Left ventricle myocardium superior (tissue), 1 donor: ENCODE results near the gene PTPRCAP. TPM values are rescaled to one million over a fixed set of nuclear protein-coding genes. Genes with fewer than 3 reads are reported as not detected.

Source experiments
- ATAC-seq: fragments of 200-7000 bp; cut with Tn5 transposase; one replicate; pipeline ENCODE4 v1.9.1; 2020; ENCODE audit warnings: mild to moderate bottlenecking, moderate library complexity
- DNase-seq: peaks from one replicate; pipeline ENCODE4 v3.0.0-alpha.2; 2020
- intact Hi-C: fragments of 100-400 bp; cut with micrococcal nuclease; formaldehyde crosslinking; loops from one replicate; pipeline ENCODE4 v1.11.0; 2022
- total RNA-seq: library from RNA; stranded (reverse); fragmentation: NEBNext Ultra II Directional; extraction: Animal tissue kit (Norgen Biotek cat#: 25700); gene quantifications from one replicate; pipeline ENCODE4 v1.2.1, GENCODE V29; 2021
- donor health status: DM: no; HTN: yes; CAD: no; lungs with severe emphysema.

Gene PTPRCAP
- total RNA-seq, 1 donor from 2014 or later, result 2.0 TPM

DNA sequence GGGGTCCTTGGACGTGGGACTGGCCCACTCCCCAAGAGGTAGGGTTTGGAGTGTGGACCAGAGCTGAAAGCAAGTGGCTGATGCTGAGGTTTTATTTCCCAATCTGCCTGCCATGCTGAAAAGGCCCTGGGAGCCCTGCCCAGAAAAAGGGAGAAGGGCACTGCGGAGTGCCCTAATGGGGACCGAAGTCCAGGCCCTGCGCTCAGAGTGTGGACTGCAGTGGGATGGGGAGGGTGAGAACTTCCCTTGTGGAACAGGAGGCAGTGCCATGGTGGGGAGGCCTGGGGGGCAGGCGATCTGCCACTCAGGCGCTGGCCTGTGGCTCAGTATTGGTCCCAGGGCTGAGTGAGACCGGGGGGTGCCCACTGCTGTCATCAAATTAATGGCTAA is 10.7 kb upstream of the PTPRCAP start:
- no peak for ATAC-seq
- intact Hi-C loops, result no loop called here
- no peak for DNase-seq

DNA sequence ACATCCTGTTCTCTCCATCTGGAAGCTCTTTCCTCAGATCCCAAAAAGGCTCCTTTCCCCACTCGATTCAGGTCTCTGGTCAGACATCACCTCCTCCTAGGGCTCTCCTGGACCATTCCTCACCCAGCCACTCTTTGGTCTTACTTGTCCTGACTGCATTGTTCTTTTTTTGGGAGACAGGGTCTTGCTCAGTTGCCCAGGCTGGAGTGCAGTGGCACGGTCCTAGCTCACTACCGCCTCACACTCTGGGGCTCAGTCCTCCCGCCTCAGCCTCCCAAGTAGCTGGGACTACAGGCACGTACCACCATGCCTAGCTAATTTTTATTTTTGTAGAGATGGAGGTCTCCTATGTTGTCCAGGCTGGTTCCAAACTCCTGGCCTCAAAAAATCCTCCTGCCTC is 8.0 kb upstream of the PTPRCAP start:
- DNase-seq, result no peak
- intact Hi-C loops, result no loop called here

DNA sequence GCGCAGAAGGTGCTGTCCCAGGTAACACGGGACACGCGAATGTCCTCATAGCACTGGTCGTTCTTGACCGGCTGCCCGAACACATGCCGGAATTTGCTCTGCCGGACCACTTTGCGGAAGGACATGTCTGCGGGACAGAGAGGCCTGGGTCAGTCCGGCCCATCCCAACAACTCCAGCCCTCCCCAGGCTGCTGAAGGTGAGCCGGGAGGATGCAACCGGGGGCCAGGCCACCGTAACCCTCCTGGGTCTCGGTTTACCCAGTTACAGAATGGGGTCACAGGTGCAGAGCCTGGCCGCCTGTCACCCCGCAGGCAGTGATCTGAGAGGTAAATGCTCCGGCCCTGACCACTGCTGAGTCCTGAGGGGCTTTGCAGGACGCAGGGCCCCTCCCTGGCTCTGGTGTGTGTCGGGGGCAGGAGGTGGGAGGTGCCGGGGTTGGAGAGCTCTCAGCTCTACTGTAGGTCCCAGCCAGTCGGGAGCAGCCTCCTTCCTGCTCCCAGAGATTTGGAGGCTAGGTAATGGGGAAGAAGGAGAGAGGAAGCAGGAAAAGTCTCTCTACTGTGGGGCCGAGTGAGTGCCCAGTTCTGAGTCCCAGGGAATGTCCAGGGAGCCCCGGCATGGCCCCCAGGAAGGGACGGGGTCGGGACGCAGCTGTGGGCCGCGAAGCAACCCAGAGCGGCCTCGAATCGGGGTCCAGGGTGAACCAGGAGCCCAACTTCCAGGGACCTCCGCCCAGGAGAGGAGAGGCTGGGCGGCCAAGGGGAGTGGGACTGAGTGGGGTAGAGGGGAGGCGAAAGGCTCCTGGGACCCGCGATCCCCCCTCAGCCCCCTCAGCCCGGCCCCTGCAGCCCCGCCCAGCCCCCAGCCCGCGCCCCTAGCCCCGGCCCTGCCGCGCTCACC is 5.3 kb upstream of the PTPRCAP start:
- DNase-seq (no peak), ATAC-seq (peak; percentile 1)
- intact Hi-C loops, result no loop called here

More for the DNA sequence above, 8.0 kb upstream of the PTPRCAP start:
- no peak for ATAC-seq

DNA sequence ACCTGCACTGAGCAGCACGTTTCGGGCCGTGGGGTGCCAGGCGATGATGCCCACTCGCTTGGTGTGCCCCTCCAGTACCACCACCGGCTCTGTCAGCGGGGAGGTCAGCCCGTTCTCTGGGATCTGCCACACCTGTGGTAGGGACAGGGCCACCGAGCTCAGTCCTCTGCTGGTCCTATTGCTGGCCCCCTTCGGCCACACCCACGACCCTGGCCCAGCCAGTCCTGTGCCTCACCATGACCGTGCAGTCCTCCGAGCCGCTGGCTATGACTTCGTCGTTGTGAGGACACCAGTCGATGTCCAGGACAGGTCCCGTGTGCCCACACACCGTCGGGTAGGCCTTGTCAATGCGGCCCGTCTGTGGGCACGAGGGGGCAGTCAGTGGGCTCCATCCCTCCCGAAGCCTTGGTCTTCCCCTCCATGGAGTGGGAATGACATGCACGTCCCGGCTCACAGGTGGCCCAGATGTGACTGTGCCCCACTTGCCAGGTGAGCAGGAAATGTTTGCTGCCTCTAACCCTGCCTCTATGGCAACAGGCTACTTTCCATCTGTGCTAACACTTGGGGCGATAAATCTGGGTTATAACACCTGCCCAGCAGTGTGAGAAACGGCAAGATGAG is 4.4 kb upstream of the PTPRCAP start:
- intact Hi-C loops, result no loop called here
- DNase-seq, result no peak

DNA sequence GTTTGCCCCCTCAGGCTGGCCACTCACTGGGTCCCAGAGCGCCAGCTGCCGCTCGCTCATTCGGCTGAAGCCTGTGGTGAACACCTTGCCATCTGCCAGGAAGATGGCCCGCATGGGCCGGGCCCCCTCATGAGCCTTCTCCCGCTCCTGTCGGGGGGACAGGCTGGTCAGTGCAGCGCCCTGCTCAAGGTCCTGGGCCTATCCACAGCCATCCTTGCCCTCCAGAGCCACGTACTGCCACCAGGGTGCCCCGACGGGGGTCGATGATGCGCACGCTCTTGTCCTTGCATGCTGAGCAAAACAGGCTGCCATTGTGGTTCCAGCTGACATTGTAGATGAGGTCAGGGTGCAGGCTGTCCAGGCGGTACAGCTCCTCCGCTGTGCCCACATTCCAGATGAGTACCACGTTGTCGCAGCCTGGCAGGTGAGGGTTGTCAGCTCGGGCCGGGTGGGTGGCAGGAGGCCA is 3.6 kb upstream of the PTPRCAP start:
- no peak for ATAC-seq
- DNase-seq, result no peak
- intact Hi-C loops, result no loop called here

More for the DNA sequence above, 4.4 kb upstream of the PTPRCAP start:
- no peak for ATAC-seq

DNA sequence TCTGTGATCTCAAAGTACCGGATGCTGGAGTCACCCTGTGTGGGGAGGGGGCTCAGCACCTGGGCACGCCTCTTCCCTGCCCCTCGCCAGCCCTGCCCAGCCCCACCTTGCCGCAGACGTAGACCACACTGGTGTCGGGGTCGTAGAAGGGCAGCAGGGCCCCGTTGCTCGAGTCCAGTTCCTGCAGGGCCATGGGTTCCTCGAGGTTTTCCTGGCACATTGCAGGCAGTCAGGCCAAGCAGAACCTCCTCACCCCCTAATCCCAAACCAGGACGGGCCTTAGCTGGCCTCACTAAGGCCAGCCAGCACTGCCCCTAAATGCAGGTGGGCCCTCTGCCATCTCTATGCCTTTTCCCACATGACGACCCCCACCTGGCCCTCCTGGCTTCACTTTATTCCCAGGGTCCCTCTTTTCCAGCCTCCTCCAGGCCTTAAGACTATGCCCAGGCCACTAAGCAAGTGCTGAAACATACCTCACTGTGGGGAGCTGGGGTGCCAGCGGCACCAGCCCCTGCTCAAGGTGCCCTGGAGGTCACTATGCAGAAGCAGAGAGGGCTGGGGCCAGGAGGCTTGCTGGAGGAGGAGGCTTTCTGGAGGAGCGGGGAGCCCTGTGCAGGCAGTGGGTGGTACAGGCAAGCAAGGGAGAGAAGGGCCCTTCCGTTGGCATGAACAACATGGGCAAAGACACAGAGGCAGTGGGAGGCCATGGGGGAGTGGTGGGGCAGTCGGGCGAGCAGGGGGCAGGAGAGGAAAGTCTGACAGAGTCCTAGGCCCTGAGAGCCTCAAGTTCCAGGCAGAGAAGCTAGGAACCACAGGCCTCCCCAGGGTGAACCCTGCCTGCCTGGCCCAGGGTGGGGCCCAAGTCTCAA is 3.0 kb upstream of the PTPRCAP start:
- intact Hi-C loops, result no loop called here

DNA sequence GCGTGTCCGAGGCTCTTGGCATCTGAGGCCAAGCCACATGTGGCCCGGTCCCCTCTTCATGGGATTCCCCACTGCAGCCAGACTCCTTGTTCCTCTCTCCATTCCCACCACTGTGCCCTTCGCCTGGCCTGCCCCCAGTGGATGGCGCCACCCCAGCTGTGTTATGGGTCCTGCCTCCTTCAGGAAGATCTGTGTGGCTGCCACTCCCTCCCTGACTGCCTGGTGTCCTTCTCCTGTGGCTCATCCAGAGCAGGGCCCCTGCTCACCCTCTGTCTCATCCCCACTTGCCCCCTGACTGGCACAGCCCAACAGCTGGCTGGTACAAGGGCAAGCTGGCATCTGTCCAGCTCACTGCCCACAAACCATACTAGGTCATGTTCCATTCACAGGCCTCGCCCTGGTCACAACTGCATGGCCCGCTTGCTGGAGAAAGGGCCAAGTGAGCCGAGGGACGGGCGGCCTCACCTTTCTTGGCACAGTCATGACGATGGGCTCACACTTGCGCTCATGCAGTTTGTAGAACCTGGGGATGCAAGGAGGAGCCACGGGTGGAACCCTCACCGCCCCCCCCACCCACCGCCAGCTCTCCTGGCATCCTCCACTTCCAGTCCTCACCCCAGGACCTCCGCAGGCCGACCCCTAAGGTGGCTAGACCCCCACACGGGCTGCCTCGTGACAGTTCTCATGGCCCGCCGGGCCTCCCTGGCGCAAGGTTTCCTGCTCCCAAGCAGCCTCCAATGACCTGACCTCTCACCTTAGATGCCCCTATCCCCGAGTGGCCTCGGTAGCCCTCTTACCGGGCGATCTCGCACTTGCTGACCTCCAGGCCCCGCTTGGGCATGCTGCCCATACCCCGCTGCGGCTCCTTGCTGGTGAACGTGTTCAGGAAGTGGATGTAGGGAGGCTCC is 2.1 kb upstream of the PTPRCAP start:
- peak; percentile 60 for DNase-seq
- no peak for ATAC-seq
- intact Hi-C loops, result no loop called here

More for the DNA sequence above, 3.0 kb upstream of the PTPRCAP start:
- no peak for DNase-seq
- no peak for ATAC-seq

DNA sequence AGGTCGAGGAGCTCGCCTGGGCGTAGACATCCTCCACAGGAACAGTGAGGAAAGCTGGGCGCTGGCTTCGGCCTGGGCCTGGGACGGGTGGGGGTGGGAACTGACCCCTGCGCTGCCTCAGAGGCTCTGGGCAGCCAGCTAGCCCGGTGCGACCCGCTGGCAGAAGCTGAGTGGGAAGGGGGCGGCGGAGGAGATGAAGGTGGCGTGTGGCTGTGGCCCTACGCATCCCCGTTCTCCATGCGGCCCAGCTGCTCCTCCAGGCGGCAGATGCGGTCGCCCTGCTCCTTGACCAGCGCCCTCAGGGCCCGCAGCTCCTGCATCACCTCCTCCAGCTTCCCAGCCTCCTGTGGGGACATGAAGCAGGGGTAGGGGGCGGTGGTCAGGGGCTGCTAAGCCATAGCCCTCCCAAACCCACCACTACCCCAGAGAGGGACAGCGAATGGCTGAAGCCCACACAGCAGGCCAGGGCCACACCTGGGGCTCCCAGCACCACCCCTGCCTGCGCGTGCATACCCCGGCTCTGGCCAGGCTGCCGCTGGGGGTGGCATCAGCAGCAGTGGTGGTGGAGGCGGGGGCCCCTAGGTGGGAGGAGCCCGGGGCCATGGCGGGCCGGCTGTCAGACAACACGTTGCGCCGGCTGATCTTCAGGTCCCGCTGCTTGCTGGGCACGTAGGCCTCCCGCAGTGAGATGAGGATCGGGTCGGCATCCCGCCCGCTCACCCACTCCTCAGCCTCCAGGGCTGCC is 848 bp upstream of the PTPRCAP start:
- DNase-seq (peak; percentile 58), ATAC-seq (no peak)
- intact Hi-C loops, result no loop called here

DNA sequence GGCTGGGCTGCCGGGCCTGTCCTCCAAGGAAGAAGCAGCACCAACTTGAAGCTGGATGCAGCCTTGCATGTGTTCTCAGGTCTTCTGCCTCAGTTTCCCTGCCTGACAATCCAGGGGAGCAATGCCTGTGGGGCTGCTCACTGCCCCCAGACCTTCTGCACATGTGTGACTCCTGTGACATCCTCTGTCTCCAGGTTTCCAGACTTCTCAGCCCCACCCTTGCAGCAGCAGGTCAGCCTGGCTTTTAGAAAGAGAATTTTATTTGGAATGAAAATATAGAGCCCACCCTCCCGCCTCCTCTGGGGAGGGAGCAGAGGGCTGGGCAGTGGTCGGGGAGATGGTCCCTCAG is 301 bp upstream of the PTPRCAP start:
- ATAC-seq (no peak), DNase-seq (no peak)
- intact Hi-C loops, result no loop called here

DNA sequence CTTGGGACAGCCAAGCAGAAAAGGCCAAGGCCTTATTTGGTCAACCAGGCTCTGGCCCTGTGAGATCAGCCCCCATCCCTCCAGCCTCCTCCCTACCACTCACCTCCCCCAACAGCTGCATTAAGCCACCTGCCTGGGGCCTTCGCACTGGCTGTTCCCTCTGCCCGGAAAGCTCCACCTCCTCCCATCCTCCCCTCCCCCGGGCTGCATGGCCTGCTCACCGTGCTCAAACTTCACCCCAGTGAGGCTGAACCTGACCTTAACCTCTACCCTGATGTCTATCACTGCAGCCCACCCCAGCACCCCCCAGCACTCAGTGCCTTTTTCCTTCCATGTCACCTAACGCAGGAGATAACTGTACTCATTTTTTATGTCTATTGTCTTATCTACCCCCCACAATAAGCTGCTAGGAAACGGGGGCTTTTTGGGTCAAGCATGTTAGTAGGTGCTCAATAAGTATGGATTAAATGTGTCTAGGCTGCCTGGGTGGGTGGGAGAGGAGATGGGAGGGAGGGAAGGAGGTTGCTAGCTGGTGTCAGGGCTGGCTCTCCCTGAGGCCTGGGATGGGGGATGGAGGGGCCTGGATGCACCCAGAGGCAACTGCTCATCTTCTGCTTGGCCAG is 912 bp downstream of the PTPRCAP start:
- ATAC-seq (peak; percentile 2), DNase-seq (no peak)
- intact Hi-C loops, result no loop called here

DNA sequence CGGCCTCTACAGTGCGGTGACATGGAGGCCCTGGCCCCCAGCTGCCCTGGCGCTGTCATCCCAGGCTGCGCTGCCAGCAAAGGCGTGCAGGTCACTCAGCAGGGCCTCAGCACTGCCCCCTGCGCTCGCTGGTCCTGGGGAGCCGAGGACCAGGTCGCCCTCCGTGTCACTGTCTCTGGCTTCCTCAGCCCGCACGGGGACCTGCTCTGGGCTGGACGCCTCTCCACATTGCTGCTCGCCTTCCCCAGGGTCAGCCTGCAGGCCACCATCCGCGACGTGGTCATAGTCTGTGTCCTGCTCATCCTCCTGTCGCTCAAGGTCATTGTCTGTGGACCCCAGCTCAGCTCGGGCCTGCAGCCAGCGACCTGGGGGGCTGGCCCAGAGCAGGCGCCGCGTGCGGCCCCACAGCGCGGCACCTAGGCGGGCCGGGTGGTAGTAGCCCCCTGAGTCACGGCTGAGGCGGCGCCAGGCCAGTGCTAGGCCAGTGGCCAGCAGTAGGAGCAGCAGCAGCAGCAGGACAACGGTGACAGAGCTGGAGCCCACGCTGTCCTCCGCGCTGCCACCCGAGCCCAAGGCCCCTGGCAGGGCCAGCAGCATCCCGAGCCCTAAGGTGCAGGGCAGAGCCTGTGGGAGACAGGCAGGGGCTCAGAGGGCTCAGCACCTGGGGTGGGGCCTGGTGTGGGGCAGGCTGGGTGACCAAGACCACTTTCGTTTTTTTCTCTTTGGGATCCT is 1.6 kb downstream of the PTPRCAP start:
- intact Hi-C loops, result no loop called here
- ATAC-seq (no peak), DNase-seq (no peak)

DNA sequence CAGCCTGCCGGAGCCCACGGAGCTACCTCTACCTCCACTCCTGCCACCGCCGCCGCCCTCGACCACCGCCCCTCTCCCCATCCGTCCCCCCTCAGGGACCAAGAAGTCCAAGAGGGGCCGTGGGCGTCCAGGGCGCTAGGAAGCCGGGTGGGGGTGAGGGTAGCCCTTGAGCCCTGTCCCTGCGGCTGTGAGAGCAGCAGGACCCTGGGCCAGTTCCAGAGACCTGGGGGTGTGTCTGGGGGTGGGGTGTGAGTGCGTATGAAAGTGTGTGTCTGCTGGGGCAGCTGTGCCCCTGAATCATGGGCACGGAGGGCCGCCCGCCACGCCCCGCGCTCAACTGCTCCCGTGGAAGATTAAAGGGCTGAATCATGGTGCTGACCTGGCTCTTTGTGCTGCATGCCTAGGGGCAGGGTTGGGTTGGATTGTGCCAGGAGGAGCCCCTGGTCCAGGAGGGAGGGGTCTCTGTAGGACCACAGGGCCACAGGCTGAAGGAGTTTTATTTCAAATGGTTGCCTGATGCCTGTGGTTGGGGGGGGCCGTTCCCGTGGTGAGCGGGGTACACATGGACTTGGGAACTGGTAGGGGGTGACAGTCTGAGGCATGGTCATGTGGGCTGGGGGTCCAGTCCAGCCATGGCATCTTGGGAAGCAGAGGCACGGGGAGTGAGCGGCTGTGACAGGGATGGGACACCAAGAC is 2.3 kb downstream of the PTPRCAP start:
- intact Hi-C loops, result no loop called here
- ATAC-seq (no peak), DNase-seq (no peak)

DNA sequence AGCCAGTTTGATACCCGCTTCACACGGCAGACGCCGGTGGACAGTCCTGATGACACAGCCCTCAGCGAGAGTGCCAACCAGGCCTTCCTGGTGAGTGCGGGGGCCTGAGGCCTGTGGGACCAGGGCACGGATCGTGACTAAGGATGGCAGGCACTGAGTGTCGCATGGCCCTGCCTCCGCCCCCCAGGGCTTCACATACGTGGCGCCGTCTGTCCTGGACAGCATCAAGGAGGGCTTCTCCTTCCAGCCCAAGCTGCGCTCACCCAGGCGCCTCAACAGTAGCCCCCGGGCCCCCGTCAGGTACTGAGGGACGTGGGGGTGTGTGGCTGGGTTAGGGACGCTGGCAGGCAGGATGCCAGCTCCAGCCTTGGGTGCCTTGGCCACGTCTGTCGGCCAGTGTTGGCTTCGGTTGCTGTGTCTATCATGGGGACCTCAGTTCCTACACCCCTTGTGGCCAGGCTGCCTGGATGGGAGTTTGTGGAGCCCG is 3.0 kb downstream of the PTPRCAP start:
- DNase-seq (no peak), ATAC-seq (no peak)
- intact Hi-C loops, result no loop called here

DNA sequence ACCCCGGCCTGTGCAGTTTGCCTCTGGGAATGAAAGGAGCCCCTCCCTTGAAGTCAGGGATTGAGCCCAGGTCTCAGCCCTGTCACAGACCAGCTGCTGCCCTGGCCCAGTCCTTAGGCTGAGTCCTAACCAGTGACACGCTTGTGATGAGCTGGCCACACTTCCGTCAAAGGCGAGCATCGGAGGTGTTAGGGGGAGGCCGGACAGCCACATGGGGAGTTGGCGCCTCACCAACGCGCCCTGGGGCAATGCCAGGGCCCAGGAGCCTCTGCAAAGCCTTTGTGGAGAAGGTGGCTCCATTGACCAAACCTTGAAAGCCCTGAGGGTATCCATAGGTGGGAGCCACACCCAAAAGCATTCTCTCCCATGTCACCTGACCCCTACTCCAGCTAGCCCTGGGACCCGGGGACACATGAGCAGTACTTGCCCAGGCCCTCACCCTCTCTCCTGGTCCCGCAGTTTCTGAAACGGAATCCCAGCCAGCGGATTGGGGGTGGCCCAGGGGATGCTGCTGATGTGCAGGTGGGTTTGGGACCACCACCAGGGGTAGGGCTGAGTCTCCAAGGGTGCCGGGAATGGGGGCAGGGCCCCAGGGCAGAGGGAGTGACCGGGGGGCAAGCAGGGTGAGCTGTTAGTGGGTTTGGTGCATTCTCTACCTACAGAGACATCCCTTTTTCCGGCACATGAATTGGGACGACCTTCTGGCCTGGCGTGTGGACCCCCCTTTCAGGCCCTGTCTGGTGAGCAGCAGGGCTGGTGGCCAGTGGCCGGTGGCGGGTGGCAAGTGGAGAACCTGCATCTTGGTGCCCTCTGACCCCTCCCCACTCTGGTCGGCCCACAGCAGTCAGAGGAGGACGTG is 3.7 kb downstream of the PTPRCAP start:
- DNase-seq, result no peak
- ATAC-seq, result no peak
- intact Hi-C loops, result no loop called here

DNA sequence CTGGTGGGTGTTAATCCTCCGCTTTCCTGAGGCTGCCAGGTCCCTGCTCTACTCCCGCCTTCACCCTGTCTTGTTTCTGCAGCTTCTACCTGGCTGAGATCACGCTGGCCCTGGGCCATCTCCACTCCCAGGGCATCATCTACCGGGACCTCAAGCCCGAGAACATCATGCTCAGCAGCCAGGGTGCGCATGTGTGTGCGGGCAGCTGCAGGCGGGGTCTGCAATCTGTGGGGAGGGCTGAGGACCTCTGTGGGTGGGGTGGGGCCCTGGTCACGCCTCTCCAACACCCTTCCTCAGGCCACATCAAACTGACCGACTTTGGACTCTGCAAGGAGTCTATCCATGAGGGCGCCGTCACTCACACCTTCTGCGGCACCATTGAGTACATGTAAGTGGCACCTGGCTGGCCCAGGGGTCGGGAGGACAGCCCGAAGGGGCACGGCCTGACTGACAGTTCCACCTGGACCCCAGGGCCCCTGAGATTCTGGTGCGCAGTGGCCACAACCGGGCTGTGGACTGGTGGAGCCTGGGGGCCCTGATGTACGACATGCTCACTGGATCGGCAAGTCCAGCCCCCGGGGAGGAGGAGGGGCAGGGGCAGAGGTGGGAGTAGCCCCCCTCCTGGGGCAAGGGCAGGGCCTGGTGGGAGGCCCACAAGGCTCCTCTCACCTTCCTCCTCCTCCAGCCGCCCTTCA is 4.7 kb downstream of the PTPRCAP start:
- intact Hi-C loops, result no loop called here
- DNase-seq, result no peak
- ATAC-seq, result no peak
